Adrenal gland (tissue), 12 donors: ENCODE data around the gene FAM13B. TPM values are rescaled to one million over a fixed set of nuclear protein-coding genes. Genes with fewer than 3 reads are reported as not detected.

Experiments used
- DNase-seq, 7 donors: peaks; one replicate each; pipeline ENCODE4 v3.0.0-alpha.2; 2019 to 2020
- H3K27ac ChIP-seq, 5 donors: fragments of 200-600 bp; sonication (generic) in 4 of 5; 1 replicate in 3 of 5; 2 replicates in 2 of 5; pipeline versions ENCODE4 v1.5.1 to v1.8.0; 2016 to 2020; ENCODE audit warnings: mild to moderate bottlenecking in 1 of 5
- H3K27me3 ChIP-seq: fragments of 200-600 bp; 2 replicates; pipeline ENCODE4 v1.8.0; 2021
- H3K36me3 ChIP-seq, 2 donors: fragments of 200-600 bp; replicated peaks in 1 of 2; 1 replicate in 1 of 2; 2 replicates in 1 of 2; pipeline versions ENCODE4 v1.5.1 to v1.8.0; 2018 to 2022
- H3K4me1 ChIP-seq, 2 donors: fragments of 200-600 bp; replicated peaks in 1 of 2; 1 replicate in 1 of 2; 2 replicates in 1 of 2; pipeline versions ENCODE4 v1.5.1 to v1.8.0; 2018 to 2021
- H3K4me3 ChIP-seq, 4 donors: fragments of 200-600 bp; sonication (generic) in 3 of 4; one replicate each; pipeline ENCODE4 v1.5.1; 2016 to 2018
- H3K9me3 ChIP-seq, 3 donors: fragments of 200-600 bp; sonication (generic) in 1 of 3; replicated peaks in 1 of 3; 1 replicate in 2 of 3; 2 replicates in 1 of 3; pipeline versions ENCODE4 v1.5.1 to v1.8.0; 2016 to 2021
- POLR2A ChIP-seq, 2 donors: fragments of 450-650 bp; IDR thresholded peaks; one replicate each; pipeline ENCODE4 v1.6.1; 2017; ENCODE audit warnings: antibody characterized with exemption in 2 of 2, mild to moderate bottlenecking in 2 of 2, moderate library complexity in 1 of 2
- WGBS, 4 donors: extraction: QIAGEN DNeasy Blood & Tissue Kit in 2 of 4; methylation state at CpG; one replicate each; pipeline versions ENCODE4 v1.1.5 to v1.1.7; 2013 to 2017; 5-methylcytosine and 5-hydroxymethylcytosine counted together
- intact Hi-C, 2 donors: fragments of 100-400 bp; cut with DNase I; formaldehyde crosslinking; loops; one replicate each; pipeline versions ENCODE4 v1.14.1 to v1.15.0; 2022 to 2023
- polyA plus RNA-seq, 3 donors: library from polyadenylated mRNA; stranded (reverse); fragments of 200-250 nt in 2 of 3; fragments of 350-450 nt in 1 of 3; fragmentation: Illumina TruSeq in 1 of 3; extraction: RNeasy Lipid Tissue Mini Kit (QIAGEN cat#74804) in 1 of 3; gene quantifications; one replicate each; pipeline ENCODE4 v1.2.3, GENCODE V29; 2013 to 2014
- total RNA-seq, 9 donors: library from RNA; depleted of rRNA in 4 of 9; stranded (reverse); fragments of >200 nt in 4 of 9; fragments of 120-200 nt in 1 of 9; fragmentation: NEBNext Ultra II Directional in 1 of 9; extraction: Animal tissue kit (Norgen Biotek cat#: 25700) in 1 of 9; gene quantifications; one replicate each; pipeline versions ENCODE4 v1.1.0 to v1.2.4, GENCODE V29; 2013 to 2023
- TF ChIP-seq, protein P1 (sequence below), 6 experiments: fragments of 450-650 bp in 4 of 6; fragments of 200-600 bp in 2 of 6; sonication (generic) in 1 of 6; IDR thresholded peaks; 1 replicate in 5 of 6; 2 replicates in 1 of 6; pipeline versions ENCODE4 v1.5.1 to v1.8.0; 2016 to 2021; ENCODE audit warnings: antibody characterized with exemption in 6 of 6, mild to moderate bottlenecking in 2 of 6, moderate library complexity in 1 of 6
- donor health status: healthy with polysubstance abuse.
- donor health status: Bipolar disorder and iron deficiency.
- donor health status: DM: yes; HTN: yes; CAD: no.
- donor health status: DM: no; HTN: no; CAD: no.
- donor health status: DM: no; HTN: no; CAD: no.
- donor health status: DM: yes; HTN: yes; CAD: no.

Gene FAM13B
- total and polyA plus RNA-seq, 12 donors = 26.5 to 208 (median 58.5) TPM

- no peaks in the 10 kb centered on the region for H3K9me3 ChIP-seq
- peaks cover 0 to 12% of the 10 kb centered on the region in 2 donors for H3K36me3 ChIP-seq
- H3K27ac ChIP-seq = no peak overlapping the region
- H3K4me3 ChIP-seq = no peak overlapping the region
- 30 to 39% (median 31%) methylated on average over 3 of the region's 3 CpGs for WGBS, 4 donors
- no peaks in the 10 kb centered on the region for H3K27me3 ChIP-seq
- intact Hi-C loops = no loop called here
- TF ChIP-seq, protein P1, sequence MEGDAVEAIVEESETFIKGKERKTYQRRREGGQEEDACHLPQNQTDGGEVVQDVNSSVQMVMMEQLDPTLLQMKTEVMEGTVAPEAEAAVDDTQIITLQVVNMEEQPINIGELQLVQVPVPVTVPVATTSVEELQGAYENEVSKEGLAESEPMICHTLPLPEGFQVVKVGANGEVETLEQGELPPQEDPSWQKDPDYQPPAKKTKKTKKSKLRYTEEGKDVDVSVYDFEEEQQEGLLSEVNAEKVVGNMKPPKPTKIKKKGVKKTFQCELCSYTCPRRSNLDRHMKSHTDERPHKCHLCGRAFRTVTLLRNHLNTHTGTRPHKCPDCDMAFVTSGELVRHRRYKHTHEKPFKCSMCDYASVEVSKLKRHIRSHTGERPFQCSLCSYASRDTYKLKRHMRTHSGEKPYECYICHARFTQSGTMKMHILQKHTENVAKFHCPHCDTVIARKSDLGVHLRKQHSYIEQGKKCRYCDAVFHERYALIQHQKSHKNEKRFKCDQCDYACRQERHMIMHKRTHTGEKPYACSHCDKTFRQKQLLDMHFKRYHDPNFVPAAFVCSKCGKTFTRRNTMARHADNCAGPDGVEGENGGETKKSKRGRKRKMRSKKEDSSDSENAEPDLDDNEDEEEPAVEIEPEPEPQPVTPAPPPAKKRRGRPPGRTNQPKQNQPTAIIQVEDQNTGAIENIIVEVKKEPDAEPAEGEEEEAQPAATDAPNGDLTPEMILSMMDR (IDR thresholded peaks at IDR 0.05) = no peak
- no peak for TF ChIP-seq POLR2A (IDR thresholded peaks at IDR 0.05)
- DNase-seq = no peak
- H3K4me1 ChIP-seq = peaks cover 0 to 9% of the 10 kb centered on the region in 2 donors
Observed at GRCh38 chr5:137933491-137933911, 99.4 kb downstream of the FAM13B start.

GRCh38 chr5:137932800-137933199 lies 100.1 kb downstream of the FAM13B start:
- H3K27ac ChIP-seq = no peak overlapping the region
- no peak overlapping the region for H3K4me3 ChIP-seq
- TF ChIP-seq, protein P1 (IDR thresholded peaks at IDR 0.05) = no peak
- no peak for TF ChIP-seq POLR2A (IDR thresholded peaks at IDR 0.05)
- WGBS, 4 donors = 57 to 72% (median 64%) methylated on average over 3 of the region's 3 CpGs
- H3K9me3 ChIP-seq = no peaks in the 10 kb centered on the region
- H3K36me3 ChIP-seq = peaks cover 0 to 5% of the 10 kb centered on the region in 2 donors
- intact Hi-C loops = no loop called here
- DNase-seq = no peak
- H3K4me1 ChIP-seq = peaks cover 0 to 9% of the 10 kb centered on the region in 2 donors
- H3K27me3 ChIP-seq = no peaks in the 10 kb centered on the region

GRCh38 chr5:137923856-137924255 lies 109.0 kb downstream of the FAM13B start:
- Histone ChIP-seq H3K27me3 (no peaks in the 10 kb centered on the region), H3K36me3 (no peaks in the 10 kb centered on the region), H3K27ac (no peak overlapping the region), H3K4me1 (no peaks in the 10 kb centered on the region), H3K4me3 (no peak overlapping the region), H3K9me3 (no peaks in the 10 kb centered on the region)
- intact Hi-C loops = no loop called here
- TF ChIP-seq POLR2A (IDR thresholded peaks at IDR 0.05) = no peak
- TF ChIP-seq, protein P1 (IDR thresholded peaks at IDR 0.05) = peak in 1 of 6 experiments; percentile 10
- no peak for DNase-seq
- 74 to 83% (median 76%) methylated on average over 4 of the region's 4 CpGs for WGBS, 4 donors

DNA sequence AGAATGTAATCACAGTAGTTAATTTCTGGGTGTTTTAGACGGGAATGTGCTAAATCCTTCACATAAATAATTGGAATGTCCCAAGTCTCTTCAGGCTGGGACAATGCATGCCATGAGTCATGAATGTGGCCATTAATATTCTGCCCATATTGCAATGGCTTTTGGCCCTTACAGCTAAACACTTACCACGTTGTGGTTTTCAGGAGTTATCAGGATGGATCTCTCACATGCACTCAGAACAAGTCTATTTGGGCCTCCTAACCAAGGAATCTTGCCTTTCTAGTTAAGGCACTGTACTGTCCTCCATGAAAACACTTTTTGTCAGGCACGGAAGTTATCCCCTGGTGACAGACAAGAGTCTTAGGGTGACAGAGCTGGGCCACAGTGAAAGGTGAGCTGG lies 110.9 kb downstream of the FAM13B start:
- H3K27me3 ChIP-seq = no peaks in the 10 kb centered on the region
- H3K4me1 ChIP-seq = no peaks in the 10 kb centered on the region
- 54 to 58% (median 56%) methylated on average over 3 of the region's 3 CpGs for WGBS, 4 donors
- no peaks in the 10 kb centered on the region for H3K36me3 ChIP-seq
- H3K4me3 ChIP-seq = no peak overlapping the region
- no peak for TF ChIP-seq POLR2A (IDR thresholded peaks at IDR 0.05)
- TF ChIP-seq, protein P1 (IDR thresholded peaks at IDR 0.05) = no peak
- no peak overlapping the region for H3K27ac ChIP-seq
- H3K9me3 ChIP-seq = no peaks in the 10 kb centered on the region
- DNase-seq = no peak
- intact Hi-C loops = no loop called here
